ENCODE measurements around the gene EPGN.
"Not testable (repeated sequence)": the region's sequence is repeated elsewhere in the genome, so short reads cannot be mapped to it uniquely, and the experiment has no call there.

The EPGN gene

DNA sequence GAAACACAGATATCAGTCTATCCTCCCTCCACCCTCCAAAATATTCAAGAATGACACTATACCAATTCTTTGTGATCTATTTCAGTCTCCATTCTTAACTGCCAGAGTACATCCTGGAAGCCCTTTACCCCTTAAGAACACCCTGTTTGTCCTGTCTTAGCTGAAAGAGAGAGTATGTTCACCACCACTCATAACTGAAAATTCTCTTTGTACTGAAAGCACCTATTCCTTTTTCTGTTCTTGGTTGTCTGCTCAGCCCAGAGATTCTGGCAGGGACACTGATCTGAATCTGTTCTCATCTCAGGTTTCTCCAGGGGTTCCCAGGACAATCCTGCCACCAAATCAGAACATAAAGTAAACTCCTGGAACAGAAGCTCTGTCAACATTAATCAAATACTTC, 31.2 kb downstream of the EPGN start:
- DNase-seq (ENCODE audit: low spot score), result no peak

DNA sequence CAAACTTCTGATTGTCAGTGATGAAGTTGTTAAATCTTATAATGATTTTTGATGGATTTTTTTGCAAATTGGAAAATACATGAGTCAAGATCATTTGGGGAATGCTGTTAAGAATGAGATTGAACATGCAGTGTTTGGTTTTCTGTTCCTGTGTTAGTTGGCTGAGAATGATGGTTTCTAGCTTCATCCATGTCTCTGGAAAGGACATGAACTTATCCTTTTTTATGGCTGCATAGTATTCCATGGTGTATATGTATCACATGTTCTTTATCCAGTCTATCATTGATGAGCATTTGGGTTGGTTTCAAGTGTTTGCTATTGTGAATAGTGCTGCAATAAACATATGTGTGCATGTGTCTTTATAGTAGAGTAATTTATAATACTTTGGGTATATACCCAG, 32.2 kb downstream of the EPGN start:
- DNase-seq (ENCODE audit: low spot score), result not testable (repeated sequence)

DNA sequence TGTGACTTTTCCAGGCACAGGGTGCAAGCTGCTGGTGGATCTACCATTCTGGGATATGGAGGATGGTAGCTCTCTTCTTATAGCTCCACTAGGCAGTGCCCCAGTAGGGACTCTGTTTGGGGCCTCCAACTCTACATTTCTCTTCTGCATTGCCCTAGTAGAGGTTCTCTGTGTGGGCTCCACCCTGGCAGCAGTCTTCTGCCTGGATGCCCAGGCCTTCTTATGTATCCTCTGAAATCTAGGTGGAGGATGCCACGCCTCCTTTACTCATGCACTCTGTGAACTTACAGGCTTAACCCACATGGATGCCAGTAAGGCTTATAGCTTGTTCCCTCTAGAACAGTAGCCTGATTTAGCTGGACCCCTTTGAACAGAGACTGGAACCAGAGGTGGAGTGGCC, 35.8 kb downstream of the EPGN start:
- no peak for DNase-seq (ENCODE audit: low spot score)

DNA sequence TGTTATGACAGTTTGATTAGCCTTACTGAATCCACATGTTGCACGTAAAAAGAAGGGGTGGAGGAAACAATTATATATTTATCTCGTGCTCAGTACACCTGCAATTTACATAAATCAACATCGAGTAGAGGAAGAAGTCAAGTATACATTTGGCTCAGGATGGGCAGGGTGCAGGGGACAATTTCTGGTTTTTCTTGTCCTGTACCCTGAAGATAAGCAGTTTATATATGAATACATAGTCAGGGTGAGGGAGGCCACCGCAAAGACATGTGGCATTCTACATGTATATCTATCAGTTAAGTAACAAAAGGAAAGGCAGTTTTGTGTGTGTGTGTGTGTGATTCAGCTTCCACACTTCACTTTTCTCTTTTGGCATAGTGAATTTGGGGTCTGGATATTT, 45.6 kb downstream of the EPGN start:
- DNase-seq (ENCODE audit: low spot score), result no peak

DNA sequence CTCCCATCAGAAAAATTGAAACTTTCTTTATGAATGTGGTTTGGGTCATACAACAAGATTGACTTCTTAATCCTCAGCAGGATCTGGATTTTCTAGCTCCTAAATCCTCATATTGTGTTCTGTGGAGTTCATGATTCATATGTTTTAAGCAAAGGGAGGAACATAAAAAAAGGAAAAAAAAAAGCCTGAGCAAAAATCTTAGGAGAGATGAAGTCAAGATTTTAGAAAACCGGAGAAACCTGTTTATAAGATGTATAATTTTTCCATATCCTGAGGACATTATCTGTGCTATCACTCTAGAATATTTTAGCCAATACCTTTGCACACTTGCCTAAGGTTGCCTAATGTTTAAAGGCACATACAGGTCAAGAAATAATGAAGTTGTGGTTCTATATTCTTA, 49.7 kb downstream of the EPGN start:
- DNase-seq (ENCODE audit: low spot score), result no peak

DNA sequence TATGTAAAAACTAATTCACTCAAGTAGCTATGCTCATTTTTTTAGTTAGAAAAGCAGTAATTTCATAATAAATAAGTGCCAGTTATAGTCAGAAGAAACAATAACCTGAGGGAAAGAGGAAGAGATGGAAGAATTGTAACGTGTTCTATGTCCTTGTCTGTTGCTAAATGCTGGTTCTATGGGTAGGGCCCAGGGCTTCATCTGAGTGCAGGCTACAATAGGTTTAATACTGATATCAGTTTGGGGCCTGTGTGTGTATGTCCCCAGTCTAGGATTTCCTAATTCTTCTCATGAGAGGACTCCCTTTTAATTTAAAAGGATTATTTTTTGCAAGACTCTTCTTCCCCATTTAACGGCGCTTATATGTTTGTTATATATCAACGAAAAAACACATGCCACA, 53.4 kb downstream of the EPGN start:
- no peak for DNase-seq (ENCODE audit: low spot score)

DNA sequence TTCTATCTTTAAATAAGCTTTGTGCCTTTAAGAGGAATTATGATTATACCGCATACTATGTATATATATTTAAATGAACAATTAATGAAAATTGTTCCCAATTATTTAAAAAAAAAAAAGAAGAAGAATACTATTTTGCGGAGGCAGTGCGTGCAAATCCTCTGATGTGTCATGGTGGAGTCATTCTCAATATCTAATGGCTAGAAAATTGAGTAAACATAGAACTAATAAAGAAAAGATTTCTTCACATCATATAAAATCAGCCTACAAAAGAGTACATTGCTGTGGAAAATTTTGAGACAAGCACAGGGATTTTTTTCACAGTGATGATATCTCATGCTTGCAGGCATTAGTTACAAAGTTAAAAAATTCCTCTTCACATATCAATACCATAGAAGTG, 54.1 kb downstream of the EPGN start:
- no peak for DNase-seq (ENCODE audit: low spot score)

DNA sequence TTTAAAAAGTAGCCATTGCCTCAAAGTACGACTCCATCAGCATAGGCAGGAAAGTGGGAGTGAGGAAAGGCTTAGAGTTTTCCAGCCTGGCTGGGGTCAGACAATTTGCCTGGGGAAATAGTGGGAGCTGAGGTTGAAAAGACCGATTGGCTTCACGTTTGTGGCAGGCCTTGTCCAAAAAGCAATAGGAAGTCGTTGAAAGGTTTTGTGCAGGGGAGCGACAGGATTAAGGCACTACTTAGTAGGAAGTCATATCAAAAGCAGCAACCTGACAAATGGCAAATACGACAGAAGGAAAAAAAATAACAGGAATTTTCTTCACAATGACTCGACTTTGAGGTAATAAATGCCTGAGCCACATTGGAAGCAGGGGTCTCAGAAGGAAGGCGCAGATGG, 56.0 kb downstream of the EPGN start:
- DNase-seq (ENCODE audit: low spot score), result no peak

DNA sequence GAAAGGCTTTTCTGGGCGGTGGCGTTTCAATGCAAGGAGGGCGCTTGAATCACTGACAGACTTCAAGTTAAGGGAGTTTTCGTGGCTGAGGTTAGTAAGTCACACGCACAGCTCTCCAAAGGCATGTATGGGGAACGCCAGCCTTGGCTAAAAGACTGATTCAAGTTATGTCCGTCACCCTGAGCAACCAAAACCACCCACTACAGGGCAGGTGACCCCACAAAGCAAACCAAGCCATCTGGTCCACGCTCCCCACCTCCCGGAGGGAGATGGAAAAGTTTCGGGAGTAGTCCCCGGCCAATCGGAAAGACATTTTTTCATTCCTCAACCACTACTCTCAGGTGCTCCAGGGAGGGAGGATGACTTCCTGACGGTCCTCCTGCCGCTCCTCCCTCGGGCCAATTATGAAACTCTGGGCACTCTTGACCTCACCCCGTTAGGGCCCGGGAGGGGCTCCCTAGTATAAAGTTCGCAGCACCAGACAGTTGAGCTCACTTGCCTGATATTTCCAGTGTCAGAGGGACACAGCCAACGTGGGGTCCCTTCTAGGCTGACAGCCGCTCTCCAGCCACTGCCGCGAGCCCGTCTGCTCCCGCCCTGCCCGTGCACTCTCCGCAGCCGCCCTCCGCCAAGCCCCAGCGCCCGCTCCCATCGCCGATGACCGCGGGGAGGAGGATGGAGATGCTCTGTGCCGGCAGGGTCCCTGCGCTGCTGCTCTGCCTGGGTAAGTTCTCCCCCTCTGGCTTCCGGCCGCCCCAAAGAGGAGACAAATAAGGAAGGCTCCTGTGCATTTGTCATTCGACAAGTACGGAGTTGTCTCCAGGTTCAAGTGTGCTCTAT, 56.6 kb downstream of the EPGN start, which contains the start of gene EREG:
TSS of gene EREG (plus strand) at position 494 of the 840 bp plus-strand sequence. CDS start at position 658, 164 bp downstream.
- DNase-seq (ENCODE audit: low spot score), result peak; percentile 38

DNA sequence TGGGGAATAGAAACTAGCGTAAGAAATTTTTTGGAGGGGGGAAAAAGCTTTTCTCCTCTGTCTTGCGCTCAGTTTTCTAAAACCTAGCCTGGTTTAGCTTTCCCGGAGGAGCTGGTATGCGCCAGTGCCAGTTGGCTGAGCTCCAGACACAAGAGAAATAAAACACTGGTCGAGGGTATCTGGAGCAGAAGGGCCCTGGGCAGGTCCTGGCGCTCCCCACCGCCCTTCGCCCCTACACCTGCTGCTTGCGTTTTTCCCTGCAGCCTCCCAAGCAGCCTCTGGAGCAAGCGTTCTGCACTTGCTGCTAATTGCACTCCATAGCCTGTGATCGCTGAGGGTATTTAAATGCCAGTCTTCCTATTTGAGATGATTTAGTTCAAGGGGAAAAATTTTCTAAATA, 57.5 kb downstream of the EPGN start:
- DNase-seq (ENCODE audit: low spot score), result peak; percentile 8
